DMS53 (cell line): ENCODE results near the gene NCOA1.
"Not testable (repeated sequence)": the region's sequence is repeated elsewhere in the genome, so short reads cannot be mapped to it uniquely, and the experiment has no call there.

Source experiments
- DNase-seq: peaks from one replicate; lab custom pipeline; 2025; lab: John Stamatoyannopoulos, UW

NCOA1 gene

GRCh38 chr2:24505534-24506275 is 14.7 kb downstream of the NCOA1 start:
- no peak for DNase-seq

DNA sequence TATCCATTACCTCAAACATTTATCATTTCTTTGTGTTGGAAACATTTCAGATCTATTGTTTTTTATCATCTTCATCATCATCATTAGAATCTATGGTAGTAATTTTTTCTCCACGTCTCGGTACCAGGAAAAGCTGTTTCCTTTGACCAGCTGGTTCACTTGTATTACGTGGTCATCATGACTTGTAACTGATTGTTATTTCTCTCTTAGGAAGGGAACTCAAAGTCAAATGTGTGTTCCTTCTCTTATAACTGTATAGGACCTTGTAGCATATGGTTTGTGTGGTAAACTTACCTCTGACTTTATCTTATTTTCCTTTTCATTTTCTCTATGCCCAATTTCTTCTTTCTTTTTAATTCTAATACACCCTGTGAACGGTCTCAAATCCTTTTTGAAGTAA is 16.5 kb downstream of the NCOA1 start:
- no peak for DNase-seq

DNA sequence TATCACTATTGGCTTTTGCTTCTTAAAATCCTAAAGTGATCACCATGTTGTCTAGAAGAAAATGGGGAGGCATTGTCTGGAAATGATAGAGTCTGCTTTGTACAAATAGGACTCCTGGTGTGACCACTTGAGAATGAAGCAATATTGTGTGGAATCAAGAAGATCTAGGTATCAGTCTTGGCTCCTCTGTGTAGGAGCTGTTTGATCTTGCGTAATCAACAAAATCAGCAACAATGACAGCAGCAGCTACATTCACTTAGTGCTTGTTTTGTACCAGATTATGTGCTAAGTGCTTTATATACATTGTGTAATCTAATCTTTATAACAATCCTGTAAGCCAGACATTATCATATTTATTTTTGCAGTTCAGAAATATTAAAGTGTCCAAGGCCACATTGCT is 17.8 kb downstream of the NCOA1 start:
- DNase-seq = no peak

DNA sequence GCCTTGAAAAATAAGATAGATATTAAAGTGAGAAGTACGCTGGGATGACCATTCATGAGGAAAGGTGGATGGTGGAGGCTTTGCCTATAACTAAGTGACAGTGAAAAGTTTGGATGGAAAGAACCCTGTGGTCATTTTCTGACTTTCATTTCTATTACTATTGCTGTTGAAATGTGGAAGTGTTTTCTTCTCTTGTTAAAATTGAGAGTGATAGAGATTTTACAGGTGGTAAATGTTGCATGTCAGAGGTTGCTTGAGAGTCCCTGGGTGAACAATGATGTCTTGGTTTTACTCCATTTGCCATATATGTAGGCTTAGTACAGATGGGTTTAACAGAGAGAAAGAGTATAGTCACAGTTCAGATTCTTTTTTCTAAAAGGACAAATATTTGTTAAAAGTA is 18.4 kb downstream of the NCOA1 start:
- no peak for DNase-seq

DNA sequence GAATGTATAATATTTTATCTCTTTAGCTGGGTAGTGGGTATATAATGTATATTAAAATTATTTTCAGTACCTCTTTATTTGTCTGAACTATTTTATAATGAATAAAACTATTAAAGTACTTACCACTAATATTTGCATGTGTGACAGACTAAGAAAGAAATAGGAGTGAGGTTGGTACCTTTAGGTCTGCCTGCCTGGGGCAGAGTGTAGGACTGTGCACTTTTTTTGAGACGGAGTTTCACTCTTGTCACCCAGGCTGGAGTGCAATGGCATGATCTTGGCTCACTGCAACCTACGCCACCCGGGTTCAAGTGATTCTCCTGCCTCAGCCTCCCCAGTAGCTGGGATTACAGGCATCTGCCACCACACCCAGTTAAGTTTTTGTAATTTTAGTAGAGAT is 18.8 kb downstream of the NCOA1 start:
- DNase-seq = no peak

DNA sequence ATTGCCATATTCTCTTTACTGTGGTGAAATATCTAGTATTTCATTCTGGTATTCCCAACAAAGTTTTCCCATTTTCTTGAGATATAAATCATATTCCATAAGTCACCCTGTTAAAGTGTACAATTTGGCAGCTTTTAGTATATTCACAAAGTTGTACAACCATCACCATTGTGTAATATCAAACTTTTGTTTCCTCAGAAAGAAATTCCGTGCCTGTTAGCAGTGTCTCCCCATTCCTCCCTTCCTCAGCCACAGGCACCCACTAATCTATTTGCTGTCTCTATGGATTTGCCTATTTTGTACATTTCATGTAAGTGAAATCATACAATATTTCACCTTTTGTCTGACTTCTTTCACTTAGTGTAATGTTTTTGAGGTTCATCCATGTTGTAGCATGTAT is 19.7 kb downstream of the NCOA1 start:
- no peak for DNase-seq

DNA sequence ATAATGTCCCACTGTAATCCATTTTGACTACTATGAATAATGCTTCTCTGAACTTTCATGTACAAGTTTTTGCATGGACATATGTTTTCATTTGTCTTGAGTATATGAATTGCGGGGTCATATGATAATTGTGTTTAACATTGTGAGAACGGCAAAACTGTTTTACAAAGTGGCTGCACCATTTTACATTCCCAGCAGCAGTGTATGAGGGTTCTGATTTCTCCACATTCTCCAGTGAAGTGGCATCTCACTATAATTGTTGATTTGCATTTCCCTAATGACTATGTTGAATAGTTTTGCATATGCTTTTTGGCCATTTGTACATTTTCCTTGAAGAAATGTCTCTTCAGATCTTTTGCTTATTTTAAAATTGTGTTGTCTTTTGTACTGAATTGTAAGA is 20.1 kb downstream of the NCOA1 start:
- DNase-seq = no peak

- no peak for DNase-seq
Measured at GRCh38 chr2:24511894-24512293, 20.8 kb downstream of the NCOA1 start.

DNA sequence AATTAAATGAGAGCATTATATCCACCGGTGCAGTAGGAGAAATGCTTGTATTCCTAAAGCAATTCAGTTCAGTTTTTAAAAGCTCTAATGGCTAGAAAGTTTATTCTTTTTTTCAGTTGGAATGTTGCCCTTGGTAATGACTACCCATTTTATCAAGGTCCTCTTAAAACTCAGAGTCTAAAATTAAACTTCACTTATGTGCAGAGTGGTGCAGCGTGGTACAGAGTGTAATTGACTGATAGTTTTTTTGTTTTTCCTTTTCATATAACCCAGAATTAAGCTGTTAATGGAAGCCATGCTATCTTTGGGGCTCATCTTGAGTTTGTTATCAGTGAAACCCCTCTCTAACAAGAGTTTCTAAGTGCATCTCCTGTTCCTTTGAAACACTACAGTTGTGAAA is 21.4 kb downstream of the NCOA1 start:
- DNase-seq = no peak

DNA sequence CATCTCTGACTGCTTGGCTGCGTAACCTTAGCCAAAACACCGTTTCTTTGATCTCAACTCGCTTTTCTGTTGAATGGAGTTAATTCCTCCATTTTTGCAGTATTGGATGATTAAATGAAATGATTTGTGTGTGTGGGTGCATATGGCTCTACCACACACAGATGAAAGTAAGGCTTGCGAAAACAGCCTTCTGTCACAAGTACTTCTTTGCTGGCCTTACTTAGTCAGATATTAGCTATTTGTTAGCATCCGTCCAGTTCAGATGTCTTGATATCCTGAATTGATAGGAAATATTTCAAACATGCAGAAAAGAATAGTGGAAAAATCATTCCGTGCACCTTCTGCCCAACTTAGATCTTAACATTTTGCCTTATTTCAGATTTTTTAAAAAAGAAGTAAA is 21.8 kb downstream of the NCOA1 start:
- no peak for DNase-seq

- no peak for DNase-seq
Measured at GRCh38 chr2:24513281-24514071, 22.4 kb downstream of the NCOA1 start.

DNA sequence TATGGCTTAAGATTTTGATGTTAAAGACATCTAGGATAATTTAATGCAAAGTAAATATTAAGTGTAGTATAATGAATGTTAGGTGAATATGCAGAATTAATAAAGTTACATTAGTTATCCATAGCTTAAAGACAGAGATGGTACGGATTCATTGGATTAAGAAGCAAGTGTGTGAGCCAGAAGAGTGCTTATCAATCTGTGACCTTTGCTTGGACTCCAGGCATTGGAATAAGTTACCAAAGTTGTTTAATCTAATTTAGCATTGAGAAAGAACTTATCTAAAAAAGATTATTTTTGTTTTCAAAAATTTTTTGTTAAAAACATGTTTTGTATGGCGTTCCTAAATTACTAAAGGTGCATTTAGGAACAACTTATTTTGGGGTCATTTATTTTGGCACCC is 23.8 kb downstream of the NCOA1 start:
- DNase-seq = no peak

- no peak for DNase-seq
Measured at GRCh38 chr2:24515335-24515734, 24.3 kb downstream of the NCOA1 start.

DNA sequence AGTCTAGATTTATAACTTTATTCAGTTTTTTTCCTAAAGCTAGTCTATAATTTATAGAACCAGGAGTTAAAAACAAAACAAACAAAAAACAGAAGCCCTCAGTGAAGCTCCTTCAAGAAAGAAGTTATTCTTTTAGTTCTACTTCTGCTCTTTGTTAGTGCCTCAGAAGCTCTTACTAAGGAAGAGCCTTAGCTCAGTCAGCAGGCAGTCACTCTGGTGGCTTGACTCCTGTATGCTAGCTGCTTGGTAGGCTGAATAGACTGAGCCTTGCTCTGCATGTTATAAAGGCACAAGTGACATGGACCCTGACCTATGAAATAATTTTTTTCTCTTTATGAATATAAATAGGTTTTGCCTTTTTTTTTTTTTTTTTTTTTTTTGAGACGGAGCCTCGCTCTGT is 24.8 kb downstream of the NCOA1 start:
- DNase-seq = no peak

GRCh38 chr2:24517247-24517646 is 26.2 kb downstream of the NCOA1 start:
- no peak for DNase-seq

- no peak for DNase-seq
Measured at GRCh38 chr2:24520175-24520574, 29.1 kb downstream of the NCOA1 start.

DNA sequence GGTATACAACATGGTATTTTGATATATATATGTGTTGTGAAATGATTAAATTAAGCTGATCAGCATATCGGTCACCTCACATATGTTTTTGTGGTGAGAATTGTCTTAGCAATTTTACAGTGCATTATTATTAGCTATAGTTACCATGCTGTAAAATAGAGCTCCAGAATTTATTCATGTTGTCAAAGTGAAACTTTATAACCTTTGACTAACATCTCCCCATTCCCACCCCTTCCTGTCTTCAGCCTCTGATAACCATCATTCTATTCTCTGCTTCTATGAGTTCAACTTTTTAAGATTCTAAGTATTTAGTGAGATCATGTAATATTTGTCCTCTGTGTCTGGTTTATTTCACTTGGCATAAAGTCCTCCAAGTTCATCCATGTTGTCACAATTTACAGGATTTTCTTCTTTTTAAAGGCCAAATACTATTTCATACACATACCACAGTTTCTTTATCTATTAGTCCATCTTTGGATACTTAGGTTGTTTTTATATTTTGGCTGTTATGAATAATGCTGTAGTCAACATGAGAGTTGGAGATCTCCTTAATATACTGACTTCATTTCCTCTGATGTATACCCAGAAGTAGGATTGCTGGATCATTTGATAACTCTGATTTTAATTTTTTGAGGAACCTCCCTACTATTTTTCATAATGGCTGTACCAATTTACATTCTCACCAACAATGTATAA is 30.3 kb downstream of the NCOA1 start:
- DNase-seq = no peak

DNA sequence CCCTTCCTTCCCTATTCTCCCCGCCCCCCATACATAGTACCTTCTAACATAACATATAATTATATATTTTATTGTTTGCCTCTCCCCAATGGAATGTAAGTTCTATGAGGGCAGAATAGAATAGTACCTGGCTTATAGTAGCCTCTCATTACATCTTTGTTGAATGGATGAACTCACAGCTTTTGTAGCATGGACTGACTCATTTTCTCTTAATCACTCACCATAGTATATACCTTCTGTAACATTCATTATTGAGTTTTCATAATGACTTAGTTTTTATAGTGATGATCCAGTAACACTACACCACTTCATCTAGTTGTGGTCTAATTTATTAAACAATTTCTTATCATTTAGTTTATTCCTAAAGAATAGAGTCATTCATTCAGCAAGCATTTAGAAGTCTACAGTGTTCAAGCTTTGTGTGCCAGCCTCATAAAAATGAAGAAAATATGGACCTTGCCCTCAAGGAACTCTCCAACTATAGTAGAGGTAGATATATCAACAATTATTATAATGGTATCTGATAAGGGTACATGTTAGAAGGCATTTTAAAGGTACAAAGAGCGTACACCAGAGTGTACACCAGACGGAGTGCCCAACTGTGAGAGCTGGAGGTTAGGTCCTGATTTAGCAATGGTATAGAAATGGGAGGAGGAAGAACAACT is 31.1 kb downstream of the NCOA1 start:
- no peak for DNase-seq

GRCh38 chr2:24527536-24527935 is 36.5 kb downstream of the NCOA1 start:
- no peak for DNase-seq

- no peak for DNase-seq
Measured at GRCh38 chr2:24530796-24531195, 39.7 kb downstream of the NCOA1 start.

- not testable (repeated sequence) for DNase-seq
Measured at GRCh38 chr2:24531610-24532009, 40.6 kb downstream of the NCOA1 start.

DNA sequence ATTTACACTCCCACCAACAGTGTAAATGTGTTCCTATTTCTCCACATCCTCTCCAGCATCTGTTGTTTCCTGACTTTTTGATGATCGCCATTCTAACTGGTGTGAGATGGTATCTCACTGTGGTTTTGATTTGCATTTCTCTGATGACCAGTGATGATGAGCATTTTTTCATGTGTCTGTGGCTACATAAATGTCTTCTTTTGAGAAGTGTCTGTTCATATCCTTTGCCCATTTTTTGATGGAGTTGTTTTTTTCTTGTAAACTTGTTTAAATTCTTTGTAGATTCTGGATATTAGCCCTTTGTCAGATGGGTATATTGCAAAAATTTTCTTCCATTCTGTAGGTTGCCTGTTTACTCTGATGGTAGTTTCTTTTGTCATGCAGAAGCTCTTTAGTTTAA is 41.0 kb downstream of the NCOA1 start:
- not testable (repeated sequence) for DNase-seq
